Thyroid gland (tissue), 4 donors: ENCODE results near the gene NXNL1.

Experiments
- CTCF ChIP-seq, 6 experiments: fragments of 200-600 bp in 3 of 6; fragments of 450-650 bp in 3 of 6; sonication (generic) in 3 of 6; IDR thresholded peaks; one replicate each; pipeline ENCODE4 v1.5.1; 2016 to 2019; ENCODE audit warnings: antibody characterized with exemption in 6 of 6, mild to moderate bottlenecking in 2 of 6, inconsistent platforms in 1 of 6, moderate library complexity in 1 of 6
- POLR2A ChIP-seq, 2 donors: fragments of 450-650 bp; IDR thresholded peaks; one replicate each; pipeline ENCODE4 v1.6.1; 2017; ENCODE audit warnings: antibody characterized with exemption in 2 of 2, mild to moderate bottlenecking in 2 of 2, moderate library complexity in 1 of 2

GRCh38 chr19:17506745-17507144 is 46.0 kb upstream of the NXNL1 start:
- no peak for TF ChIP-seq POLR2A (IDR thresholded peaks at IDR 0.05)
- TF ChIP-seq CTCF (IDR thresholded peaks at IDR 0.05), result no peak
